GM21381 (cell line): ENCODE data around the gene PHF20.
"Not testable (repeated sequence)": the region's sequence is repeated elsewhere in the genome, so short reads cannot be mapped to it uniquely, and the experiment has no call there.

Source experiments
- ATAC-seq: cut with Tn5 transposase; IDR thresholded peaks from one replicate; pipeline ENCODE4 v1.9.1; 2021; ENCODE audit warnings: mild to moderate bottlenecking, moderate library complexity; ENCODE audit not compliant: unreplicated experiment

PHF20 gene

GRCh38 chr20:35773154-35773751, 1.4 kb downstream of the PHF20 start:
- ATAC-seq = no peak

GRCh38 chr20:35774391-35774790, 2.6 kb downstream of the PHF20 start:
- no peak for ATAC-seq

- no peak for ATAC-seq
Observed at GRCh38 chr20:35776513-35777101, 4.8 kb downstream of the PHF20 start.

- ATAC-seq = not testable (repeated sequence)
Observed at GRCh38 chr20:35783811-35784210, 12.0 kb downstream of the PHF20 start.

- ATAC-seq = not testable (repeated sequence)
Observed at GRCh38 chr20:35785541-35785940, 13.7 kb downstream of the PHF20 start.

- ATAC-seq = no peak
Observed at GRCh38 chr20:35788796-35789195, 17.0 kb downstream of the PHF20 start.

GRCh38 chr20:35791097-35791496, 19.3 kb downstream of the PHF20 start:
- no peak for ATAC-seq

GRCh38 chr20:35791821-35792220, 20.0 kb downstream of the PHF20 start:
- no peak for ATAC-seq

- ATAC-seq = no peak
Observed at GRCh38 chr20:35792740-35793139, 20.9 kb downstream of the PHF20 start.

GRCh38 chr20:35796571-35796970, 24.8 kb downstream of the PHF20 start:
- ATAC-seq = no peak

- ATAC-seq = no peak
Observed at GRCh38 chr20:35801865-35802264, 30.1 kb downstream of the PHF20 start.

GRCh38 chr20:35806075-35806474, 34.3 kb downstream of the PHF20 start:
- no peak for ATAC-seq

GRCh38 chr20:35807877-35808276, 36.1 kb downstream of the PHF20 start:
- ATAC-seq = no peak

GRCh38 chr20:35820715-35821114, 48.9 kb downstream of the PHF20 start:
- ATAC-seq = no peak

- ATAC-seq = no peak
Observed at GRCh38 chr20:35821807-35822242, 50.0 kb downstream of the PHF20 start.

GRCh38 chr20:35823147-35823546, 51.3 kb downstream of the PHF20 start:
- no peak for ATAC-seq

GRCh38 chr20:35823937-35824336, 52.1 kb downstream of the PHF20 start:
- no peak for ATAC-seq

GRCh38 chr20:35826397-35826998, 54.7 kb downstream of the PHF20 start:
- ATAC-seq = no peak

GRCh38 chr20:35828434-35828833, 56.6 kb downstream of the PHF20 start:
- no peak for ATAC-seq

- no peak for ATAC-seq
Observed at GRCh38 chr20:35828916-35829315, 57.1 kb downstream of the PHF20 start.

- ATAC-seq = no peak
Observed at GRCh38 chr20:35830264-35830663, 58.4 kb downstream of the PHF20 start.

- no peak for ATAC-seq
Observed at GRCh38 chr20:35831029-35831428, 59.2 kb downstream of the PHF20 start.
